PC-3 (cell line): ENCODE results near the gene LARP4B.

Source experiments
- EZH2 ChIP-seq: fragments of 300-600 bp; sonication (generic); IDR thresholded peaks from one replicate; pipeline ENCODE4 v1.6.1; 2017; ENCODE audit warnings: antibody characterized with exemption, mild to moderate bottlenecking, low read length; ENCODE audit not compliant: unreplicated experiment
- EZH2phosphoT487 ChIP-seq: fragments of 300-600 bp; sonication (generic); IDR thresholded peaks from 2 replicates; pipeline ENCODE4 v1.6.1; 2018; ENCODE audit warnings: mild to moderate bottlenecking, antibody characterized with exemption, low read length, borderline replicate concordance
- TF ChIP-seq, protein P1 (sequence below): fragments of 300-600 bp; sonication (generic); conservative IDR thresholded peaks from 2 replicates; pipeline ENCODE4 v1.5.1; 2017; ENCODE audit warnings: antibody characterized with exemption, low read depth, mild to moderate bottlenecking, low read length

DNA sequence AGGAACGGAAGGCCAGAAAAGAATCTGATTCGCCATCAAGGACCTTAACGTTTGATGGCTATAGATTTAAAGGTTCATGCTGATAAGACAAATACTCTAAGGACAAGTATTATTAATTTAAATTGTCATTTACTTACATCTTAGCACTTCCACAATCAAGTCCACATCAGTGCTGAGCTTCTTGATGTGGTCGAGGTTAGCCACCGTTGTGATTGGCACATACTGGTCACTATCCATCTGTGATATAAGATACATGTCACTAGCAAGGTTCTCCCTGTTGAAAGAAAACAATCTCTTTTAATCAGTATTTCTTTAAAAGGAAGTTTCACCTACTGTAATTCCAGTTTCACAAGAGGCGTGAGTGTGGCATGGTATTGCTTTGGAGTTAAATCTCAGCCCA, 88.7 kb downstream of the LARP4B start:
- TF ChIP-seq, protein P1, sequence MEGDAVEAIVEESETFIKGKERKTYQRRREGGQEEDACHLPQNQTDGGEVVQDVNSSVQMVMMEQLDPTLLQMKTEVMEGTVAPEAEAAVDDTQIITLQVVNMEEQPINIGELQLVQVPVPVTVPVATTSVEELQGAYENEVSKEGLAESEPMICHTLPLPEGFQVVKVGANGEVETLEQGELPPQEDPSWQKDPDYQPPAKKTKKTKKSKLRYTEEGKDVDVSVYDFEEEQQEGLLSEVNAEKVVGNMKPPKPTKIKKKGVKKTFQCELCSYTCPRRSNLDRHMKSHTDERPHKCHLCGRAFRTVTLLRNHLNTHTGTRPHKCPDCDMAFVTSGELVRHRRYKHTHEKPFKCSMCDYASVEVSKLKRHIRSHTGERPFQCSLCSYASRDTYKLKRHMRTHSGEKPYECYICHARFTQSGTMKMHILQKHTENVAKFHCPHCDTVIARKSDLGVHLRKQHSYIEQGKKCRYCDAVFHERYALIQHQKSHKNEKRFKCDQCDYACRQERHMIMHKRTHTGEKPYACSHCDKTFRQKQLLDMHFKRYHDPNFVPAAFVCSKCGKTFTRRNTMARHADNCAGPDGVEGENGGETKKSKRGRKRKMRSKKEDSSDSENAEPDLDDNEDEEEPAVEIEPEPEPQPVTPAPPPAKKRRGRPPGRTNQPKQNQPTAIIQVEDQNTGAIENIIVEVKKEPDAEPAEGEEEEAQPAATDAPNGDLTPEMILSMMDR: no peak
- TF ChIP-seq EZH2phosphoT487: no peak
- TF ChIP-seq EZH2: no peak
